ENCODE data around the gene TBX2.

Gene TBX2

DNA sequence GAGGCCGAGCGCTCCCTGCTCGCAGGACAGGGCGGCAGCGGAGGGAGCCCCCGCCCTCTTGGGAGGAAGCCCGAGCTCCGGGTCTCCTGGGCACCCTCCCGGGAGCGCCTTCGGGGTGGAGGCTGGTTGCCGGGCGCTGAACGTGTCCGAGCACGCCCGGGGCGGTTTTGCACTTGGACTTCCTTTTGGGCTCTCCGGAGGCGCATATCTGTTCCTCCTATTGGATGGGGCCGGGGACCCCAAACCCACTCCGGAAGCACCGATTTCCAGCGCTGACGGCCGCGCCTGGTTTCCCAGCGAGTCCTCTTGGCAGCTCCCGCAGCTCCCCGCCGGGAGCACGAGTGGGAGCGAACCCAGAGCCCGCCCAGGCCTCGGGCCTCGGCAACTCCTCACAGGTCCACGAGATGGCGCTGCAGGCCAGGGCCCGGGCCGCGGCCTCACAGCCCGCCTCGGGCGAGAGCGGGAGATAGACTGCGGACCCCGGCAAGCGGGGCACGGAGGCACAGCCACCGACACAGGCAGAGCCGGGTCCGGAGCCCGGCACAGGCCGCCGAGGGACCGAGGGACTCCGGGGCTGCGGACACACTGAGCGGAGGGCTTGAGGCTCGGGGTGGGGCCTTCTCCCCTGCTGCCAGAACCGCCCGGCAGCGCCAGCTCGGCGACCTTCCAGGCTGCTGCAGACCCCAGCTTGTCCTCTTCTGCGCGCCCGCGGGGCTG is 12.7 kb downstream of the TBX2 start (continued):
- TF ChIP-seq PATZ1 (tag by site-specific recombination; IDR thresholded peaks at IDR 0.05), result peak; percentile 40; the same call in 1 of the 2 replicates
- peak; percentile 78; the same call in 1 of the 2 replicates for TF ChIP-seq ZBTB7A (tag by site-specific recombination; IDR thresholded peaks at IDR 0.05; ENCODE audit: low read depth)
- TF ChIP-seq GLI4 (tag by site-specific recombination; IDR thresholded peaks at IDR 0.05), result no peak
- peak; percentile 91; the same call in 1 of the 2 replicates for TF ChIP-seq ZNF777 (tag by site-specific recombination; IDR thresholded peaks at IDR 0.05; ENCODE audit: borderline replicate concordance)
- peak; percentile 81 for TF ChIP-seq ZNF335 (tag by site-specific recombination; conservative IDR thresholded peaks at IDR 0.05)
- TF ChIP-seq ZSCAN4 (tag by site-specific recombination; IDR thresholded peaks at IDR 0.05), result no peak
- TF ChIP-seq ZFHX2 (tag by site-specific recombination; conservative IDR thresholded peaks at IDR 0.05), result 0 out of 2 replicates have a peak, but pooled peaks have one; percentile 27
- no peak for TF ChIP-seq ZBTB21 (tag by site-specific recombination; IDR thresholded peaks at IDR 0.05)
- TF ChIP-seq, protein P1, sequence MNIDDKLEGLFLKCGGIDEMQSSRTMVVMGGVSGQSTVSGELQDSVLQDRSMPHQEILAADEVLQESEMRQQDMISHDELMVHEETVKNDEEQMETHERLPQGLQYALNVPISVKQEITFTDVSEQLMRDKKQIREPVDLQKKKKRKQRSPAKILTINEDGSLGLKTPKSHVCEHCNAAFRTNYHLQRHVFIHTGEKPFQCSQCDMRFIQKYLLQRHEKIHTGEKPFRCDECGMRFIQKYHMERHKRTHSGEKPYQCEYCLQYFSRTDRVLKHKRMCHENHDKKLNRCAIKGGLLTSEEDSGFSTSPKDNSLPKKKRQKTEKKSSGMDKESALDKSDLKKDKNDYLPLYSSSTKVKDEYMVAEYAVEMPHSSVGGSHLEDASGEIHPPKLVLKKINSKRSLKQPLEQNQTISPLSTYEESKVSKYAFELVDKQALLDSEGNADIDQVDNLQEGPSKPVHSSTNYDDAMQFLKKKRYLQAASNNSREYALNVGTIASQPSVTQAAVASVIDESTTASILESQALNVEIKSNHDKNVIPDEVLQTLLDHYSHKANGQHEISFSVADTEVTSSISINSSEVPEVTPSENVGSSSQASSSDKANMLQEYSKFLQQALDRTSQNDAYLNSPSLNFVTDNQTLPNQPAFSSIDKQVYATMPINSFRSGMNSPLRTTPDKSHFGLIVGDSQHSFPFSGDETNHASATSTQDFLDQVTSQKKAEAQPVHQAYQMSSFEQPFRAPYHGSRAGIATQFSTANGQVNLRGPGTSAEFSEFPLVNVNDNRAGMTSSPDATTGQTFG (tag by site-specific recombination; IDR thresholded peaks at IDR 0.05; ENCODE audit: borderline replicate concordance), result no peak
- TF ChIP-seq ZNF423 (tag by site-specific recombination; IDR thresholded peaks at IDR 0.05), result no peak
- TF ChIP-seq, protein P2, sequence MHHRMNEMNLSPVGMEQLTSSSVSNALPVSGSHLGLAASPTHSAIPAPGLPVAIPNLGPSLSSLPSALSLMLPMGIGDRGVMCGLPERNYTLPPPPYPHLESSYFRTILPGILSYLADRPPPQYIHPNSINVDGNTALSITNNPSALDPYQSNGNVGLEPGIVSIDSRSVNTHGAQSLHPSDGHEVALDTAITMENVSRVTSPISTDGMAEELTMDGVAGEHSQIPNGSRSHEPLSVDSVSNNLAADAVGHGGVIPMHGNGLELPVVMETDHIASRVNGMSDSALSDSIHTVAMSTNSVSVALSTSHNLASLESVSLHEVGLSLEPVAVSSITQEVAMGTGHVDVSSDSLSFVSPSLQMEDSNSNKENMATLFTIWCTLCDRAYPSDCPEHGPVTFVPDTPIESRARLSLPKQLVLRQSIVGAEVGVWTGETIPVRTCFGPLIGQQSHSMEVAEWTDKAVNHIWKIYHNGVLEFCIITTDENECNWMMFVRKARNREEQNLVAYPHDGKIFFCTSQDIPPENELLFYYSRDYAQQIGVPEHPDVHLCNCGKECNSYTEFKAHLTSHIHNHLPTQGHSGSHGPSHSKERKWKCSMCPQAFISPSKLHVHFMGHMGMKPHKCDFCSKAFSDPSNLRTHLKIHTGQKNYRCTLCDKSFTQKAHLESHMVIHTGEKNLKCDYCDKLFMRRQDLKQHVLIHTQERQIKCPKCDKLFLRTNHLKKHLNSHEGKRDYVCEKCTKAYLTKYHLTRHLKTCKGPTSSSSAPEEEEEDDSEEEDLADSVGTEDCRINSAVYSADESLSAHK (tag by site-specific recombination; IDR thresholded peaks at IDR 0.05), result no peak
- TF ChIP-seq ZNF2 (tag by site-specific recombination; IDR thresholded peaks at IDR 0.05), result peak; percentile 93
- TF ChIP-seq ZNF24 (tag by site-specific recombination; IDR thresholded peaks at IDR 0.05), result peak; percentile 48; the same call in 1 of the 2 replicates
- TF ChIP-seq, protein P3, sequence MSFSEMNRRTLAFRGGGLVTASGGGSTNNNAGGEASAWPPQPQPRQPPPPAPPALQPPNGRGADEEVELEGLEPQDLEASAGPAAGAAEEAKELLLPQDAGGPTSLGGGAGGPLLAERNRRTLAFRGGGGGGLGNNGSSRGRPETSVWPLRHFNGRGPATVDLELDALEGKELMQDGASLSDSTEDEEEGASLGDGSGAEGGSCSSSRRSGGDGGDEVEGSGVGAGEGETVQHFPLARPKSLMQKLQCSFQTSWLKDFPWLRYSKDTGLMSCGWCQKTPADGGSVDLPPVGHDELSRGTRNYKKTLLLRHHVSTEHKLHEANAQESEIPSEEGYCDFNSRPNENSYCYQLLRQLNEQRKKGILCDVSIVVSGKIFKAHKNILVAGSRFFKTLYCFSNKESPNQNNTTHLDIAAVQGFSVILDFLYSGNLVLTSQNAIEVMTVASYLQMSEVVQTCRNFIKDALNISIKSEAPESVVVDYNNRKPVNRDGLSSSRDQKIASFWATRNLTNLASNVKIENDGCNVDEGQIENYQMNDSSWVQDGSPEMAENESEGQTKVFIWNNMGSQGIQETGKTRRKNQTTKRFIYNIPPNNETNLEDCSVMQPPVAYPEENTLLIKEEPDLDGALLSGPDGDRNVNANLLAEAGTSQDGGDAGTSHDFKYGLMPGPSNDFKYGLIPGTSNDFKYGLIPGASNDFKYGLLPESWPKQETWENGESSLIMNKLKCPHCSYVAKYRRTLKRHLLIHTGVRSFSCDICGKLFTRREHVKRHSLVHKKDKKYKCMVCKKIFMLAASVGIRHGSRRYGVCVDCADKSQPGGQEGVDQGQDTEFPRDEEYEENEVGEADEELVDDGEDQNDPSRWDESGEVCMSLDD (tag by site-specific recombination; IDR thresholded peaks at IDR 0.05), result peak; percentile 59; the same call in 1 of the 2 replicates
- TF ChIP-seq ZNF560 (tag by site-specific recombination; IDR thresholded peaks at IDR 0.05; ENCODE audit: borderline replicate concordance), result no peak
- TF ChIP-seq SP2 (tag by site-specific recombination; IDR thresholded peaks at IDR 0.05), result peak; percentile 44; the same call in 1 of the 2 replicates
- TF ChIP-seq HOXD13 (CRISPR knock-in tag; IDR thresholded peaks at IDR 0.05; ENCODE audit: borderline replicate concordance), result no peak
- no peak for TF ChIP-seq ZNF664 (tag by site-specific recombination; IDR thresholded peaks at IDR 0.05)
- TF ChIP-seq, protein P4, sequence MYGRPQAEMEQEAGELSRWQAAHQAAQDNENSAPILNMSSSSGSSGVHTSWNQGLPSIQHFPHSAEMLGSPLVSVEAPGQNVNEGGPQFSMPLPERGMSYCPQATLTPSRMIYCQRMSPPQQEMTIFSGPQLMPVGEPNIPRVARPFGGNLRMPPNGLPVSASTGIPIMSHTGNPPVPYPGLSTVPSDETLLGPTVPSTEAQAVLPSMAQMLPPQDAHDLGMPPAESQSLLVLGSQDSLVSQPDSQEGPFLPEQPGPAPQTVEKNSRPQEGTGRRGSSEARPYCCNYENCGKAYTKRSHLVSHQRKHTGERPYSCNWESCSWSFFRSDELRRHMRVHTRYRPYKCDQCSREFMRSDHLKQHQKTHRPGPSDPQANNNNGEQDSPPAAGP (tag by site-specific recombination; IDR thresholded peaks at IDR 0.05), result peak; percentile 76; the same call in 1 of the 2 replicates
- TF ChIP-seq MYNN (tag by site-specific recombination; IDR thresholded peaks at IDR 0.05; ENCODE audit: borderline replicate concordance), result no peak
- TF ChIP-seq ZNF175 (tag by site-specific recombination; IDR thresholded peaks at IDR 0.05), result no peak
- TF ChIP-seq ZNF747 (tag by site-specific recombination; IDR thresholded peaks at IDR 0.05), result no peak
- peak; percentile 82 for TF ChIP-seq ZBTB17 (tag by site-specific recombination; IDR thresholded peaks at IDR 0.05)
- TF ChIP-seq GLIS2 (tag by site-specific recombination; IDR thresholded peaks at IDR 0.05), result 0 out of 2 replicates have a peak, but pooled peaks have one; percentile 14
- no peak for TF ChIP-seq ZNF16 (tag by site-specific recombination; IDR thresholded peaks at IDR 0.05; ENCODE audit: low read depth)
- TF ChIP-seq ZNF645 (tag by site-specific recombination; IDR thresholded peaks at IDR 0.05), result no peak
